ENCODE data around the gene IFNB1.

The IFNB1 gene

GRCh38 chr9:21039302-21039701, 38.4 kb downstream of the IFNB1 start:
- no peak for TF ChIP-seq GATA1 (IDR thresholded peaks at IDR 0.05; ENCODE audit: low read depth, low read length)
- TF ChIP-seq POLR2A (IDR thresholded peaks at IDR 0.05; ENCODE audit: low read length) = no peak
- DNase-seq = no peak

GRCh38 chr9:21037278-21037677, 40.5 kb downstream of the IFNB1 start:
- TF ChIP-seq GATA1 (IDR thresholded peaks at IDR 0.05; ENCODE audit: low read depth, low read length) (no peak), POLR2A (IDR thresholded peaks at IDR 0.05; ENCODE audit: low read length) (no peak)
- DNase-seq = no peak

GRCh38 chr9:21031808-21032183, 45.9 kb downstream of the IFNB1 start:
- TF ChIP-seq GATA1 (IDR thresholded peaks at IDR 0.05; ENCODE audit: low read depth, low read length) = no peak
- no peak for TF ChIP-seq POLR2A (IDR thresholded peaks at IDR 0.05; ENCODE audit: low read length)

GRCh38 chr9:21031091-21031807, 46.5 kb downstream of the IFNB1 start, which contains the start of gene HACD4:
HACD4 (minus strand) TSS chr9:21031640; CDS start chr9:21031590, 50 bp downstream.
- TF ChIP-seq POLR2A (IDR thresholded peaks at IDR 0.05; ENCODE audit: low read length) (no peak), GATA1 (IDR thresholded peaks at IDR 0.05; ENCODE audit: low read depth, low read length) (no peak)
- DNase-seq = peak; percentile 61 to 63

More at GRCh38 chr9:21031808-21032183, 45.9 kb downstream of the IFNB1 start:
- no peak for DNase-seq

- DNase-seq = peak in 1 of 2 experiments; percentile 27
Measured at GRCh38 chr9:21030389-21031035, 47.2 kb downstream of the IFNB1 start.

GRCh38 chr9:21029661-21030060, 48.1 kb downstream of the IFNB1 start:
- DNase-seq = no peak
- TF ChIP-seq POLR2A (IDR thresholded peaks at IDR 0.05; ENCODE audit: low read length) = no peak
- no peak for TF ChIP-seq GATA1 (IDR thresholded peaks at IDR 0.05; ENCODE audit: low read depth, low read length)

More at GRCh38 chr9:21030389-21031035, 47.2 kb downstream of the IFNB1 start:
- TF ChIP-seq GATA1 (IDR thresholded peaks at IDR 0.05; ENCODE audit: low read depth, low read length) (no peak), POLR2A (IDR thresholded peaks at IDR 0.05; ENCODE audit: low read length) (no peak)

GRCh38 chr9:21028466-21028865, 49.3 kb downstream of the IFNB1 start:
- DNase-seq = no peak
- TF ChIP-seq GATA1 (IDR thresholded peaks at IDR 0.05; ENCODE audit: low read depth, low read length) = no peak
- TF ChIP-seq POLR2A (IDR thresholded peaks at IDR 0.05; ENCODE audit: low read length) = no peak

- DNase-seq = no peak
- TF ChIP-seq GATA1 (IDR thresholded peaks at IDR 0.05; ENCODE audit: low read depth, low read length) = no peak
- TF ChIP-seq POLR2A (IDR thresholded peaks at IDR 0.05; ENCODE audit: low read length) = no peak
Measured at GRCh38 chr9:21027295-21027694, 50.4 kb downstream of the IFNB1 start.

Measured in erythroblast (primary cell).